ENCODE data around the gene HBA1.

The HBA1 gene

DNA sequence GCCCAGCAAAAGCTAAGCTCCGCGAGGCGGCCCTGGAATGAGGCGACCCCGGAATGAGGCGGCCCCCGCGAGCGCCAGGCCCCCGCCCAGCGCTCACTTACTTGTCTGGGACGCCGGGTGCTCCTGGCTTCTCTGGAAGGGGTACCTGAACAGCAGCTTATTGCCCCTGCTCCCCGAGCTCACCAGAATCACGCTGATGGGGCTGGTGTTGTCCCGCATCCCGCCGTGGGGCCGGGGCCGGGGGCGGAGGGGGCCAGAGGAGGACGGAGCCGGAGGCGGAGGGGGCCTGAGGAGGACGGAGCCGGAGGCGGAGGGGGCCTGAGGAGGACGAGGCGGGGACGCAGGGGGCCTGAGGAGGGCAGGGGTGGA, 38.4 kb upstream of the HBA1 start:
- peaks cover 19% of the 10 kb centered on the region for H3K36me3 ChIP-seq (ENCODE audit: low read depth)
- no peaks in the 10 kb centered on the region for H3K4me1 ChIP-seq (ENCODE audit: insufficient read depth, poor library complexity, severe bottlenecking)
- TF ChIP-seq, protein P1, sequence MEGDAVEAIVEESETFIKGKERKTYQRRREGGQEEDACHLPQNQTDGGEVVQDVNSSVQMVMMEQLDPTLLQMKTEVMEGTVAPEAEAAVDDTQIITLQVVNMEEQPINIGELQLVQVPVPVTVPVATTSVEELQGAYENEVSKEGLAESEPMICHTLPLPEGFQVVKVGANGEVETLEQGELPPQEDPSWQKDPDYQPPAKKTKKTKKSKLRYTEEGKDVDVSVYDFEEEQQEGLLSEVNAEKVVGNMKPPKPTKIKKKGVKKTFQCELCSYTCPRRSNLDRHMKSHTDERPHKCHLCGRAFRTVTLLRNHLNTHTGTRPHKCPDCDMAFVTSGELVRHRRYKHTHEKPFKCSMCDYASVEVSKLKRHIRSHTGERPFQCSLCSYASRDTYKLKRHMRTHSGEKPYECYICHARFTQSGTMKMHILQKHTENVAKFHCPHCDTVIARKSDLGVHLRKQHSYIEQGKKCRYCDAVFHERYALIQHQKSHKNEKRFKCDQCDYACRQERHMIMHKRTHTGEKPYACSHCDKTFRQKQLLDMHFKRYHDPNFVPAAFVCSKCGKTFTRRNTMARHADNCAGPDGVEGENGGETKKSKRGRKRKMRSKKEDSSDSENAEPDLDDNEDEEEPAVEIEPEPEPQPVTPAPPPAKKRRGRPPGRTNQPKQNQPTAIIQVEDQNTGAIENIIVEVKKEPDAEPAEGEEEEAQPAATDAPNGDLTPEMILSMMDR (IDR thresholded peaks at IDR 0.05; ENCODE audit: poor library complexity, severe bottlenecking), result no peak
- peak; percentile 15; the same call in 2 of the 3 replicates for ATAC-seq (ENCODE audit: low read depth)
- no peaks in the 10 kb centered on the region for H3K9me3 ChIP-seq (ENCODE audit: severe bottlenecking)
- H3K27ac ChIP-seq (ENCODE audit: poor library complexity, severe bottlenecking), result peak overlapping the region; percentile 37
- H3K4me3 ChIP-seq (ENCODE audit: severe bottlenecking), result peak overlapping the region; percentile 70
- no peak for DNase-seq (ENCODE audit: low spot score)
- no peaks in the 10 kb centered on the region for H3K27me3 ChIP-seq (ENCODE audit: insufficient read depth, poor library complexity, severe bottlenecking)

DNA sequence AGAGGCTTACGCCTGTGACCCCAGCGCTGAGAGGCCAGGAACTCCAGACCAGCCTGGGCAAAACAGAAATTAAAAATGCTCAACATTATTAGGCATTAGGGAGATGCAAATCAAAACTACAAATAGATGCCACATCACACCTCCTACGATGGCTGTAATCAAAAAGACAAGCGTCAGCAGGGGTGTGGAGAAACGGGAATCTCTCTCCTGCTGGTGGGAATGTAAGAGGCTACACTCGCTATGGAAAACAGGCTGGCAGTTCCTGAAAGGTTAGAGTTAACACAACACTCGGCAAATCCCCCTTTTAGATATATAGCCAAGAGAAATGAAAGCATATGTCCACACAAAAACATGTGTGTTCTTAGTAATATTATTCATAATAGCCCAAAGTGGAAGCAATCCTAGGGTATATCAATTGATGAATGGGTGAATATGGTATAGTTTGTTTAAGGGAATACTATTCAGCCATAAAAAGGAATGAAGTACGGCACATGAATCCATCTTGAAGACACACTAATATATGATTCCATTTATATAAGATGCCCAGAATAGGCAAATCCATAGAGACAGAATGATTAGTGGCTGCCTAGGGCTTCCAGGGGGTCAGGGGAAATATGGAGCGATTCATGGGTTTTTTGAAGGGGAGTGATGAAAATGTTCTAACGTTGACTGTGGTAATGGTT, 36.2 kb upstream of the HBA1 start:
- Histone ChIP-seq H3K27ac (ENCODE audit: poor library complexity, severe bottlenecking) (no peak overlapping the region), H3K27me3 (ENCODE audit: insufficient read depth, poor library complexity, severe bottlenecking) (no peaks in the 10 kb centered on the region), H3K9me3 (ENCODE audit: severe bottlenecking) (no peaks in the 10 kb centered on the region), H3K4me1 (ENCODE audit: insufficient read depth, poor library complexity, severe bottlenecking) (no peaks in the 10 kb centered on the region), H3K36me3 (ENCODE audit: low read depth) (peaks cover 6% of the 10 kb centered on the region), H3K4me3 (ENCODE audit: severe bottlenecking) (no peak overlapping the region)
- DNase-seq (ENCODE audit: low spot score) (no peak), ATAC-seq (ENCODE audit: low read depth) (no peak)
- TF ChIP-seq, protein P1 (IDR thresholded peaks at IDR 0.05; ENCODE audit: poor library complexity, severe bottlenecking), result no peak

DNA sequence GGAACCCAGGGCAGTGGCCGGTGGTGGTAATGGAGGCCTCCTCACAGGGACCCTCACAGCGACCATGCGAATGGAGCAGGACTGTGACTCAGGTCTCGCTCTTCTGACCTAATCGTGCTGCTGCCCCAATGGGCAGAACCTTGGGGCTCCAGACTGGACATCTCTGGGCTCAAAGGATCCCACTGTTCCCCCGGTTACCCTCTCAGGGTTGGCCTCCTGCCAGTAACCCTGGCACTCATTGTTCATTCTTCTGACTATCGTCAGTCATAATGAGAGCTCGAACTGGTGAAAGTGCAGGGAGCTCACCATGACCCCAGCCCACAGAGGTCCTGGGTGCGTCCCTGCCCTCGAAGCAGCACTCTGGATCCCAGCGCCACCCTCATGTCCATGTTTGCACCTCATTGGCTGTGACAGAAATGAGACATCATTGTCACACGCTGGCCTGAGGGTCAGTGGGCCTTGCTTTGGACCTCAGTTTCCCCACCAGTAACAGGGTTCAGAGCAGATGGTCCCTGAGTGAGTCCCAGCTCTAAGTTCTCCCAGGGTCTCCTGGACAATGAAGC, 34.0 kb upstream of the HBA1 start:
- Histone ChIP-seq H3K27me3 (ENCODE audit: insufficient read depth, poor library complexity, severe bottlenecking) (no peaks in the 10 kb centered on the region), H3K36me3 (ENCODE audit: low read depth) (no peaks in the 10 kb centered on the region), H3K4me1 (ENCODE audit: insufficient read depth, poor library complexity, severe bottlenecking) (no peaks in the 10 kb centered on the region), H3K9me3 (ENCODE audit: severe bottlenecking) (no peaks in the 10 kb centered on the region), H3K4me3 (ENCODE audit: severe bottlenecking) (no peak overlapping the region), H3K27ac (ENCODE audit: poor library complexity, severe bottlenecking) (no peak overlapping the region)
- TF ChIP-seq, protein P1 (IDR thresholded peaks at IDR 0.05; ENCODE audit: poor library complexity, severe bottlenecking), result no peak
- no peak for DNase-seq (ENCODE audit: low spot score)
- no peak for ATAC-seq (ENCODE audit: low read depth)

DNA sequence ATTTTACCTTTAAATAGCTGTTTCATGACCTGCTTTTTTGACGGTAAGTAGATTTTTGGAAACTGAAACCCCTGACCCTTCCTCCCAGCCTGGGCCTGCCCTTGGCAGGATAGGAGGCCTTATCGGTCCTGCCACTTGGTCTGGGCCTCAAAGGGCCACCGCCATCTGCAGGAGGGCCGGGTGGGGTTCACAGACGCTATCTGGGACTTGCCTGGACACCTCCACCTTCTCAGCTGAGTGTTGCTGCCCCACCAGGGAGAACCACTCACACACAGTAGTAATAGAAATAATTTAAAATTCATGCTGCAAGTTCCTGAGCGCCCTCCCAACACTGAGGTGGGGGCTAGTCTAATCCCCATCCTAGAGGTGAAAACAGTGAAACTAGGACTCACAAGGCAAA, 33.4 kb upstream of the HBA1 start:
- Histone ChIP-seq H3K27me3 (ENCODE audit: insufficient read depth, poor library complexity, severe bottlenecking) (no peaks in the 10 kb centered on the region), H3K9me3 (ENCODE audit: severe bottlenecking) (no peaks in the 10 kb centered on the region), H3K36me3 (ENCODE audit: low read depth) (no peaks in the 10 kb centered on the region), H3K4me1 (ENCODE audit: insufficient read depth, poor library complexity, severe bottlenecking) (no peaks in the 10 kb centered on the region), H3K4me3 (ENCODE audit: severe bottlenecking) (no peak overlapping the region), H3K27ac (ENCODE audit: poor library complexity, severe bottlenecking) (no peak overlapping the region)
- no peak for ATAC-seq (ENCODE audit: low read depth)
- TF ChIP-seq, protein P1 (IDR thresholded peaks at IDR 0.05; ENCODE audit: poor library complexity, severe bottlenecking), result no peak
- DNase-seq (ENCODE audit: low spot score), result no peak

DNA sequence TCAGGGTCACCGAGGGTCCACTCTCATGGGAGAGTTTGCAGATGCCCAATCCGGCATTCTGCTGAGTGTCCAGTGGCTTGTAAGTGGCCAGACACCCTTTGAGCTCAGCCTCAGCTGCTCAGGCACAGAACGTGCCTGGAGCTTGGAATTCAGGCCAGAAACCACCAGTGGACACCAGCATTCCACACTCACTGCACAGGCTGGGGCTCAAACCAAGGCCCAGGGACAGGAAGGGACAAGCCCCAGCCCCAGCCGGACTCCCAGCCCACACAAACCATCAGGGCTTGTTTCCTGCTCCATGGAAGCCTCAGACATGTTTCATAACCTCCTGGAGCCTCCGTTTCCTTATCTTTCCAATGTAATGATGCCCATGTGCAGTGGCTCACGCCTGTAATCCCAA, 33.0 kb upstream of the HBA1 start:
- DNase-seq (ENCODE audit: low spot score), result no peak
- TF ChIP-seq, protein P1 (IDR thresholded peaks at IDR 0.05; ENCODE audit: poor library complexity, severe bottlenecking), result no peak

More for the DNA sequence above, 33.0 kb upstream of the HBA1 start:
- Histone ChIP-seq H3K4me1 (ENCODE audit: insufficient read depth, poor library complexity, severe bottlenecking) (no peaks in the 10 kb centered on the region), H3K9me3 (ENCODE audit: severe bottlenecking) (no peaks in the 10 kb centered on the region), H3K27ac (ENCODE audit: poor library complexity, severe bottlenecking) (no peak overlapping the region), H3K27me3 (ENCODE audit: insufficient read depth, poor library complexity, severe bottlenecking) (no peaks in the 10 kb centered on the region), H3K36me3 (ENCODE audit: low read depth) (no peaks in the 10 kb centered on the region), H3K4me3 (ENCODE audit: severe bottlenecking) (no peak overlapping the region)
- no peak for ATAC-seq (ENCODE audit: low read depth)
